Measurements from ENCODE around the gene RPS24.

DNA sequence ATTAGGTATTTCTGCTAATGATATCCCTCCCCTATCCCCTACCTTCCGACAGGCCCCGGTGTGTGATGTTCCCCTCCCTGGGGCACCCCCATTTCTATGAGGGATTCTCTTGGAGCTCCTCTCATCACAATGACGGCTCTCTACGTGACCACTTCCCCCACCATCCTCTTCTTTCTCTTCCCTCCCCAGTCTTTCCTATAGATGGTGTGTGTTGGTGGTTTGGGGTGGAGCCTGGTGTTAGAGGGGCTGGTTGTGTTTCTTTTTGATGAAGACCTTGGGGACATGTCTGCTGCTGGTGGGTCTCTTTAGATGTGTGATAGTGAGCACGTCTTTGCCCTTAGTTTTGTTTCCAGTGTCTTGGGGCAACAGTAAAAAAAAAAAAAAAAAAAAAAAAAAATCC, 28.6 kb downstream of the RPS24 start:
- TF ChIP-seq, protein P1, sequence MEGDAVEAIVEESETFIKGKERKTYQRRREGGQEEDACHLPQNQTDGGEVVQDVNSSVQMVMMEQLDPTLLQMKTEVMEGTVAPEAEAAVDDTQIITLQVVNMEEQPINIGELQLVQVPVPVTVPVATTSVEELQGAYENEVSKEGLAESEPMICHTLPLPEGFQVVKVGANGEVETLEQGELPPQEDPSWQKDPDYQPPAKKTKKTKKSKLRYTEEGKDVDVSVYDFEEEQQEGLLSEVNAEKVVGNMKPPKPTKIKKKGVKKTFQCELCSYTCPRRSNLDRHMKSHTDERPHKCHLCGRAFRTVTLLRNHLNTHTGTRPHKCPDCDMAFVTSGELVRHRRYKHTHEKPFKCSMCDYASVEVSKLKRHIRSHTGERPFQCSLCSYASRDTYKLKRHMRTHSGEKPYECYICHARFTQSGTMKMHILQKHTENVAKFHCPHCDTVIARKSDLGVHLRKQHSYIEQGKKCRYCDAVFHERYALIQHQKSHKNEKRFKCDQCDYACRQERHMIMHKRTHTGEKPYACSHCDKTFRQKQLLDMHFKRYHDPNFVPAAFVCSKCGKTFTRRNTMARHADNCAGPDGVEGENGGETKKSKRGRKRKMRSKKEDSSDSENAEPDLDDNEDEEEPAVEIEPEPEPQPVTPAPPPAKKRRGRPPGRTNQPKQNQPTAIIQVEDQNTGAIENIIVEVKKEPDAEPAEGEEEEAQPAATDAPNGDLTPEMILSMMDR (conservative IDR thresholded peaks at IDR 0.05; ENCODE audit: low read depth, low read length): no peak
- no peak for TF ChIP-seq EZH2 (IDR thresholded peaks at IDR 0.05; ENCODE audit: borderline replicate concordance, low read depth, low read length, poor library complexity, severe bottlenecking)

Measured in A673 (cell line).